GM06990 (cell line): ENCODE measurements around the gene CCDC121.
A peak's percentile ranks its signal among the peaks of the same experiment; 100 is the strongest.

Source experiments
- DNase-seq: peaks from one replicate; pipeline ENCODE4 v3.0.0-alpha.2; 2011; ENCODE audit not compliant: insufficient read length; ENCODE audit errors: extremely low read depth
- H3K27me3 ChIP-seq: replicated peaks from 2 replicates; pipeline ENCODE4 v1.6.0; 2011; ENCODE audit warnings: low read length; ENCODE audit not compliant: control insufficient read depth, insufficient read depth
- H3K36me3 ChIP-seq: 2 replicates; pipeline ENCODE4 v1.5.1; 2011; ENCODE audit warnings: low read length; ENCODE audit not compliant: control insufficient read depth, insufficient read depth
- H3K4me3 ChIP-seq: replicated peaks from 2 replicates; pipeline ENCODE4 v1.5.1; 2011; ENCODE audit warnings: low read depth, mild to moderate bottlenecking, control low read depth, low read length
- CTCF ChIP-seq: IDR thresholded peaks from 2 replicates; pipeline ENCODE4 v1.5.1; 2011; ENCODE audit warnings: low read length, control low read depth, mild to moderate bottlenecking, inconsistent platforms; ENCODE audit not compliant: insufficient read depth, poor library complexity, severe bottlenecking

Gene CCDC121

GRCh38 chr2:27591745-27592144 lies 37.1 kb downstream of the CCDC121 start:
- DNase-seq: no peak
- Histone ChIP-seq H3K36me3 (no peaks in the 10 kb centered on the region), H3K4me3 (no peak overlapping the region), H3K27me3 (no peaks in the 10 kb centered on the region)
- TF ChIP-seq CTCF: no peak

GRCh38 chr2:27588308-27588707 lies 40.5 kb downstream of the CCDC121 start:
- H3K4me3 ChIP-seq: no peak overlapping the region
- H3K36me3 ChIP-seq: no peaks in the 10 kb centered on the region
- DNase-seq: no peak
- no peak for TF ChIP-seq CTCF
- no peaks in the 10 kb centered on the region for H3K27me3 ChIP-seq

GRCh38 chr2:27587025-27587424 lies 41.8 kb downstream of the CCDC121 start:
- Histone ChIP-seq H3K4me3 (no peak overlapping the region), H3K36me3 (no peaks in the 10 kb centered on the region), H3K27me3 (no peaks in the 10 kb centered on the region)
- TF ChIP-seq CTCF: no peak
- DNase-seq: no peak

- DNase-seq: no peak
- Histone ChIP-seq H3K36me3 (no peaks in the 10 kb centered on the region), H3K27me3 (no peaks in the 10 kb centered on the region), H3K4me3 (peak overlapping the region; percentile 92)
- TF ChIP-seq CTCF: no peak
Measured at GRCh38 chr2:27584597-27584996, 44.2 kb downstream of the CCDC121 start.

- no peaks in the 10 kb centered on the region for H3K36me3 ChIP-seq
- no peak for DNase-seq
- no peak for TF ChIP-seq CTCF
- peak overlapping the region; percentile 92 for H3K4me3 ChIP-seq
- no peaks in the 10 kb centered on the region for H3K27me3 ChIP-seq
Measured at GRCh38 chr2:27583390-27583915, 45.4 kb downstream of the CCDC121 start.
